WTC11 (cell line): ENCODE results near the gene ZDHHC11B. TPM values are rescaled to one million over a fixed set of nuclear protein-coding genes. Genes with fewer than 3 reads are reported as not detected.

Source experiments
- ATAC-seq: fragments of 200-7000 bp; cut with Tn5 transposase; 2 replicates; pipeline ENCODE4 v1.10.0; 2021; ENCODE audit warnings: mild to moderate bottlenecking, moderate library complexity
- CTCF ChIA-PET: fragments of 300-600 bp; sonication (Branson Sonifier 250); formaldehyde crosslinking; loops from one replicate; lab custom pipeline; 2021; ENCODE audit warnings: antibody characterized with exemption; lab: Charles Lee
- POLR2A ChIA-PET: fragments of 350-600 bp; sonication (Branson Sonifier 250); formaldehyde crosslinking; loops from one replicate; lab custom pipeline; 2021; ENCODE audit warnings: antibody characterized with exemption; lab: Charles Lee
- DNase-seq: peaks from one replicate; pipeline ENCODE4 v3.0.0; 2021; ENCODE audit warnings: low spot score
- H3K27ac Mint-ChIP-seq: 2 replicates; pipeline ENCODE4 v1.8.0; 2021; ENCODE audit warnings: mixed read lengths
- H3K27me3 Mint-ChIP-seq: 2 replicates; pipeline ENCODE4 v1.8.0; 2021; ENCODE audit warnings: low read depth, mild to moderate bottlenecking, moderate library complexity, mixed read lengths
- H3K36me3 Mint-ChIP-seq: 2 replicates; pipeline ENCODE4 v1.8.0; 2021; ENCODE audit warnings: mixed read lengths
- H3K4me1 Mint-ChIP-seq: 2 replicates; pipeline ENCODE4 v1.8.0; 2022; ENCODE audit warnings: mixed read lengths
- H3K4me3 Mint-ChIP-seq: 2 replicates; pipeline ENCODE4 v1.8.0; 2021; ENCODE audit warnings: mild to moderate bottlenecking, moderate library complexity, mixed read lengths
- H3K9me3 Mint-ChIP-seq: 2 replicates; pipeline ENCODE4 v1.8.0; 2021; ENCODE audit warnings: mixed read lengths
- ESRRA ChIP-seq: sonication (generic); formaldehyde crosslinking; IDR thresholded peaks from 2 replicates; pipeline ENCODE4 v1.8.1; 2022; ENCODE audit warnings: mild to moderate bottlenecking, missing genetic modification reagents, borderline replicate concordance
- FOXP1 ChIP-seq: sonication (generic); formaldehyde crosslinking; IDR thresholded peaks from 2 replicates; pipeline ENCODE4 v1.8.0; 2022; ENCODE audit warnings: missing genetic modification reagents, mild to moderate bottlenecking, moderate library complexity, borderline replicate concordance
- NR2C2 ChIP-seq: sonication (generic); formaldehyde crosslinking; IDR thresholded peaks from 2 replicates; pipeline ENCODE4 v1.8.0; 2022; ENCODE audit warnings: mild to moderate bottlenecking, missing genetic modification reagents
- SP1 ChIP-seq: sonication (generic); formaldehyde crosslinking; conservative IDR thresholded peaks from 2 replicates; pipeline ENCODE4 v1.8.1; 2022; ENCODE audit warnings: missing genetic modification reagents
- TCF7 ChIP-seq: sonication (generic); formaldehyde crosslinking; IDR thresholded peaks from 2 replicates; pipeline ENCODE4 v1.8.0; 2022; ENCODE audit warnings: mild to moderate bottlenecking, low read depth, missing genetic modification reagents, moderate library complexity
- ZNF263 ChIP-seq: sonication (generic); formaldehyde crosslinking; IDR thresholded peaks from 2 replicates; pipeline ENCODE4 v1.8.1; 2022; ENCODE audit warnings: low read depth, mild to moderate bottlenecking, moderate library complexity, missing genetic modification reagents
- ZNF317 ChIP-seq: sonication (generic); formaldehyde crosslinking; IDR thresholded peaks from 2 replicates; pipeline ENCODE4 v1.8.1; 2023; ENCODE audit warnings: low read depth, mild to moderate bottlenecking, moderate library complexity, missing genetic modification reagents, borderline replicate concordance
- total RNA-seq: library from RNA; stranded (reverse); gene quantifications from 3 replicates; pipeline ENCODE4 v1.2.3, GENCODE V29; 2021
- TF ChIP-seq, protein P1 (sequence below): sonication (generic); formaldehyde crosslinking; IDR thresholded peaks from 2 replicates; pipeline ENCODE4 v1.8.1; 2023; ENCODE audit warnings: mild to moderate bottlenecking, missing genetic modification reagents, moderate library complexity
- TF ChIP-seq, protein P2 (sequence below): sonication (generic); formaldehyde crosslinking; IDR thresholded peaks from 2 replicates; pipeline ENCODE4 v1.8.0; 2022; ENCODE audit warnings: mild to moderate bottlenecking, missing genetic modification reagents
- TF ChIP-seq, protein P3 (sequence below): sonication (generic); formaldehyde crosslinking; IDR thresholded peaks from 2 replicates; pipeline ENCODE4 v1.8.1; 2023; ENCODE audit warnings: mild to moderate bottlenecking, missing genetic modification reagents
- TF ChIP-seq, protein P4 (sequence below): sonication (generic); formaldehyde crosslinking; IDR thresholded peaks from 2 replicates; pipeline ENCODE4 v1.8.0; 2023; ENCODE audit warnings: missing genetic modification reagents, mild to moderate bottlenecking, borderline replicate concordance
- TF ChIP-seq, protein P5 (sequence below): fragments of 250-450 bp; sonication (Bioruptor Pico); IDR thresholded peaks from 2 replicates; pipeline ENCODE4 v1.9.0; 2021; ENCODE audit warnings: mild to moderate bottlenecking, borderline replicate concordance
- TF ChIP-seq, protein P6 (sequence below): sonication (generic); formaldehyde crosslinking; IDR thresholded peaks from 2 replicates; pipeline ENCODE4 v1.8.1; 2023; ENCODE audit warnings: mild to moderate bottlenecking, missing genetic modification reagents, borderline replicate concordance

Gene ZDHHC11B
- total RNA-seq, 1 experiment from 2014 or later = 2.3 TPM

DNA sequence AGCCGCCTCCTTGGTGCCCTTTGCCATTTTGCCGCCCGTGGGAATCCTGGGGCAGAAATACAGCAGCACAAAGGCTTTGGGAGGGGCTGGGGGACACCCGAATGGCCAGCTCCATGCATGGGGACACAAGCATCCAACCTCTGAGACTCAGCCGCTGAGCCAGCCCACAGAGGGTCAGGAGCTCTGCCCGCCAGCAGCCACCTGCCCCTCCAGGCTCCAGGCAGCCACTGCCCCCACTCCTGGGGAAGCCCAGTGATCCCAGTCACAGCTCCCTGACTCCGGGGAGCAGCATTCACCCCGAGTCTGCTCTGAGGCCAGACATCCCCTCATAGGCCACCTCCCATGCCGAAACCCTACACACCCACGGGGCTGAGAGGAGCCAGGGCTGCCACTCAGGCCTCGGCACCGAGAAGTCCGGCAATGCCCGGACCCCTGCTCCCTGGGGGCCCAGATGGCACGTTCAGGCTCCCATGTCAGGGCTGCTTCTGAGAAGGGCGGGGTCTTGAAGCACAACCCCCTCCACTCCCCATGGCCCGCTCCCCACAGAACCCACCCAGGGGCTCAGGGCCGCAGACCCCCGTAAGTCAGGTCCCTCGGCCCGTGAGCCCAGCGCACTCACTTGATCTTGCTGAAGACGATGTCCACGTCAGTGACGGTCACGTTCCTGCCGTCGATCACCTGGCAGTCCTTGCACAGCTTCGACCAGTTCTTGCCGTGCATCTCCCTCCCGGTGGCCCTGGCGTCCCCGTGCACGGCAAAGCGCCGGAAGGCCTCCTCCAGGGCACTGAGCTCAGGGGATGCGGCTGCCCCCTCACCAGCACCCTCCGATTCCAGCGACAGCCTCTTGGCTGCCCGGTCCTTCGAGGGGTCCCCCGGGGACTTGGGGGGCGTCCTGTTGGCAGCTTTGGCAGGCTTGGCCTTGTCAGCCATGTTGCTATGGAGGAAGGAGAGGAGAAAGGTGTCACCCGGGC is 107.1 kb downstream of the ZDHHC11B start:
- Mint-ChIP-seq H3K9me3 (no peaks in the 10 kb centered on the region), H3K27me3 (peaks cover 17% of the 10 kb centered on the region)
- DNase-seq = no peak

More for the DNA sequence above, 107.1 kb downstream of the ZDHHC11B start:
- H3K36me3 Mint-ChIP-seq = no peaks in the 10 kb centered on the region
- H3K27ac Mint-ChIP-seq = no peak overlapping the region
- 0 out of 2 replicates have a peak, but pooled peaks cover 5% of the 10 kb centered on the region for H3K4me1 Mint-ChIP-seq
- ChIA-PET POLR2A (no interaction called here), CTCF (no interaction called here)
- no peak overlapping the region for H3K4me3 Mint-ChIP-seq
- TF ChIP-seq SP1 (CRISPR knock-in tag) (no peak), ZNF263 (no peak), NR2C2 (no peak), TCF7 (no peak), ESRRA (CRISPR knock-in tag) (no peak), FOXP1 (no peak), ZNF317 (CRISPR knock-in tag) (no peak)
- TF ChIP-seq, protein P1, sequence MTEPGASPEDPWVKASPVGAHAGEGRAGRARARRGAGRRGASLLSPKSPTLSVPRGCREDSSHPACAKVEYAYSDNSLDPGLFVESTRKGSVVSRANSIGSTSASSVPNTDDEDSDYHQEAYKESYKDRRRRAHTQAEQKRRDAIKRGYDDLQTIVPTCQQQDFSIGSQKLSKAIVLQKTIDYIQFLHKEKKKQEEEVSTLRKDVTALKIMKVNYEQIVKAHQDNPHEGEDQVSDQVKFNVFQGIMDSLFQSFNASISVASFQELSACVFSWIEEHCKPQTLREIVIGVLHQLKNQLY (CRISPR knock-in tag) = no peak
- TF ChIP-seq, protein P2, sequence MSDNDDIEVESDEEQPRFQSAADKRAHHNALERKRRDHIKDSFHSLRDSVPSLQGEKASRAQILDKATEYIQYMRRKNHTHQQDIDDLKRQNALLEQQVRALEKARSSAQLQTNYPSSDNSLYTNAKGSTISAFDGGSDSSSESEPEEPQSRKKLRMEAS (CRISPR knock-in tag) = no peak
- TF ChIP-seq, protein P3, sequence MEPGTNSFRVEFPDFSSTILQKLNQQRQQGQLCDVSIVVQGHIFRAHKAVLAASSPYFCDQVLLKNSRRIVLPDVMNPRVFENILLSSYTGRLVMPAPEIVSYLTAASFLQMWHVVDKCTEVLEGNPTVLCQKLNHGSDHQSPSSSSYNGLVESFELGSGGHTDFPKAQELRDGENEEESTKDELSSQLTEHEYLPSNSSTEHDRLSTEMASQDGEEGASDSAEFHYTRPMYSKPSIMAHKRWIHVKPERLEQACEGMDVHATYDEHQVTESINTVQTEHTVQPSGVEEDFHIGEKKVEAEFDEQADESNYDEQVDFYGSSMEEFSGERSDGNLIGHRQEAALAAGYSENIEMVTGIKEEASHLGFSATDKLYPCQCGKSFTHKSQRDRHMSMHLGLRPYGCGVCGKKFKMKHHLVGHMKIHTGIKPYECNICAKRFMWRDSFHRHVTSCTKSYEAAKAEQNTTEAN (CRISPR knock-in tag) = no peak
- TF ChIP-seq, protein P4, sequence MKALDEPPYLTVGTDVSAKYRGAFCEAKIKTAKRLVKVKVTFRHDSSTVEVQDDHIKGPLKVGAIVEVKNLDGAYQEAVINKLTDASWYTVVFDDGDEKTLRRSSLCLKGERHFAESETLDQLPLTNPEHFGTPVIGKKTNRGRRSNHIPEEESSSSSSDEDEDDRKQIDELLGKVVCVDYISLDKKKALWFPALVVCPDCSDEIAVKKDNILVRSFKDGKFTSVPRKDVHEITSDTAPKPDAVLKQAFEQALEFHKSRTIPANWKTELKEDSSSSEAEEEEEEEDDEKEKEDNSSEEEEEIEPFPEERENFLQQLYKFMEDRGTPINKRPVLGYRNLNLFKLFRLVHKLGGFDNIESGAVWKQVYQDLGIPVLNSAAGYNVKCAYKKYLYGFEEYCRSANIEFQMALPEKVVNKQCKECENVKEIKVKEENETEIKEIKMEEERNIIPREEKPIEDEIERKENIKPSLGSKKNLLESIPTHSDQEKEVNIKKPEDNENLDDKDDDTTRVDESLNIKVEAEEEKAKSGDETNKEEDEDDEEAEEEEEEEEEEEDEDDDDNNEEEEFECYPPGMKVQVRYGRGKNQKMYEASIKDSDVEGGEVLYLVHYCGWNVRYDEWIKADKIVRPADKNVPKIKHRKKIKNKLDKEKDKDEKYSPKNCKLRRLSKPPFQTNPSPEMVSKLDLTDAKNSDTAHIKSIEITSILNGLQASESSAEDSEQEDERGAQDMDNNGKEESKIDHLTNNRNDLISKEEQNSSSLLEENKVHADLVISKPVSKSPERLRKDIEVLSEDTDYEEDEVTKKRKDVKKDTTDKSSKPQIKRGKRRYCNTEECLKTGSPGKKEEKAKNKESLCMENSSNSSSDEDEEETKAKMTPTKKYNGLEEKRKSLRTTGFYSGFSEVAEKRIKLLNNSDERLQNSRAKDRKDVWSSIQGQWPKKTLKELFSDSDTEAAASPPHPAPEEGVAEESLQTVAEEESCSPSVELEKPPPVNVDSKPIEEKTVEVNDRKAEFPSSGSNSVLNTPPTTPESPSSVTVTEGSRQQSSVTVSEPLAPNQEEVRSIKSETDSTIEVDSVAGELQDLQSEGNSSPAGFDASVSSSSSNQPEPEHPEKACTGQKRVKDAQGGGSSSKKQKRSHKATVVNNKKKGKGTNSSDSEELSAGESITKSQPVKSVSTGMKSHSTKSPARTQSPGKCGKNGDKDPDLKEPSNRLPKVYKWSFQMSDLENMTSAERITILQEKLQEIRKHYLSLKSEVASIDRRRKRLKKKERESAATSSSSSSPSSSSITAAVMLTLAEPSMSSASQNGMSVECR (CRISPR knock-in tag) = no peak
- TF ChIP-seq, protein P5, sequence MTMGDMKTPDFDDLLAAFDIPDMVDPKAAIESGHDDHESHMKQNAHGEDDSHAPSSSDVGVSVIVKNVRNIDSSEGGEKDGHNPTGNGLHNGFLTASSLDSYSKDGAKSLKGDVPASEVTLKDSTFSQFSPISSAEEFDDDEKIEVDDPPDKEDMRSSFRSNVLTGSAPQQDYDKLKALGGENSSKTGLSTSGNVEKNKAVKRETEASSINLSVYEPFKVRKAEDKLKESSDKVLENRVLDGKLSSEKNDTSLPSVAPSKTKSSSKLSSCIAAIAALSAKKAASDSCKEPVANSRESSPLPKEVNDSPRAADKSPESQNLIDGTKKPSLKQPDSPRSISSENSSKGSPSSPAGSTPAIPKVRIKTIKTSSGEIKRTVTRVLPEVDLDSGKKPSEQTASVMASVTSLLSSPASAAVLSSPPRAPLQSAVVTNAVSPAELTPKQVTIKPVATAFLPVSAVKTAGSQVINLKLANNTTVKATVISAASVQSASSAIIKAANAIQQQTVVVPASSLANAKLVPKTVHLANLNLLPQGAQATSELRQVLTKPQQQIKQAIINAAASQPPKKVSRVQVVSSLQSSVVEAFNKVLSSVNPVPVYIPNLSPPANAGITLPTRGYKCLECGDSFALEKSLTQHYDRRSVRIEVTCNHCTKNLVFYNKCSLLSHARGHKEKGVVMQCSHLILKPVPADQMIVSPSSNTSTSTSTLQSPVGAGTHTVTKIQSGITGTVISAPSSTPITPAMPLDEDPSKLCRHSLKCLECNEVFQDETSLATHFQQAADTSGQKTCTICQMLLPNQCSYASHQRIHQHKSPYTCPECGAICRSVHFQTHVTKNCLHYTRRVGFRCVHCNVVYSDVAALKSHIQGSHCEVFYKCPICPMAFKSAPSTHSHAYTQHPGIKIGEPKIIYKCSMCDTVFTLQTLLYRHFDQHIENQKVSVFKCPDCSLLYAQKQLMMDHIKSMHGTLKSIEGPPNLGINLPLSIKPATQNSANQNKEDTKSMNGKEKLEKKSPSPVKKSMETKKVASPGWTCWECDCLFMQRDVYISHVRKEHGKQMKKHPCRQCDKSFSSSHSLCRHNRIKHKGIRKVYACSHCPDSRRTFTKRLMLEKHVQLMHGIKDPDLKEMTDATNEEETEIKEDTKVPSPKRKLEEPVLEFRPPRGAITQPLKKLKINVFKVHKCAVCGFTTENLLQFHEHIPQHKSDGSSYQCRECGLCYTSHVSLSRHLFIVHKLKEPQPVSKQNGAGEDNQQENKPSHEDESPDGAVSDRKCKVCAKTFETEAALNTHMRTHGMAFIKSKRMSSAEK (CRISPR knock-in tag) = no peak
- TF ChIP-seq, protein P6, sequence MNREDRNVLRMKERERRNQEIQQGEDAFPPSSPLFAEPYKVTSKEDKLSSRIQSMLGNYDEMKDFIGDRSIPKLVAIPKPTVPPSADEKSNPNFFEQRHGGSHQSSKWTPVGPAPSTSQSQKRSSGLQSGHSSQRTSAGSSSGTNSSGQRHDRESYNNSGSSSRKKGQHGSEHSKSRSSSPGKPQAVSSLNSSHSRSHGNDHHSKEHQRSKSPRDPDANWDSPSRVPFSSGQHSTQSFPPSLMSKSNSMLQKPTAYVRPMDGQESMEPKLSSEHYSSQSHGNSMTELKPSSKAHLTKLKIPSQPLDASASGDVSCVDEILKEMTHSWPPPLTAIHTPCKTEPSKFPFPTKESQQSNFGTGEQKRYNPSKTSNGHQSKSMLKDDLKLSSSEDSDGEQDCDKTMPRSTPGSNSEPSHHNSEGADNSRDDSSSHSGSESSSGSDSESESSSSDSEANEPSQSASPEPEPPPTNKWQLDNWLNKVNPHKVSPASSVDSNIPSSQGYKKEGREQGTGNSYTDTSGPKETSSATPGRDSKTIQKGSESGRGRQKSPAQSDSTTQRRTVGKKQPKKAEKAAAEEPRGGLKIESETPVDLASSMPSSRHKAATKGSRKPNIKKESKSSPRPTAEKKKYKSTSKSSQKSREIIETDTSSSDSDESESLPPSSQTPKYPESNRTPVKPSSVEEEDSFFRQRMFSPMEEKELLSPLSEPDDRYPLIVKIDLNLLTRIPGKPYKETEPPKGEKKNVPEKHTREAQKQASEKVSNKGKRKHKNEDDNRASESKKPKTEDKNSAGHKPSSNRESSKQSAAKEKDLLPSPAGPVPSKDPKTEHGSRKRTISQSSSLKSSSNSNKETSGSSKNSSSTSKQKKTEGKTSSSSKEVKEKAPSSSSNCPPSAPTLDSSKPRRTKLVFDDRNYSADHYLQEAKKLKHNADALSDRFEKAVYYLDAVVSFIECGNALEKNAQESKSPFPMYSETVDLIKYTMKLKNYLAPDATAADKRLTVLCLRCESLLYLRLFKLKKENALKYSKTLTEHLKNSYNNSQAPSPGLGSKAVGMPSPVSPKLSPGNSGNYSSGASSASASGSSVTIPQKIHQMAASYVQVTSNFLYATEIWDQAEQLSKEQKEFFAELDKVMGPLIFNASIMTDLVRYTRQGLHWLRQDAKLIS (CRISPR knock-in tag) = no peak
- no peak for ATAC-seq
